A549 (cell line): ENCODE data around the gene GLCE. TPM values are rescaled to one million over a fixed set of nuclear protein-coding genes. Genes with fewer than 3 reads are reported as not detected.
A peak's percentile ranks its signal among the peaks of the same experiment; 100 is the strongest.
"Not testable (repeated sequence)": the region's sequence is repeated elsewhere in the genome, so short reads cannot be mapped to it uniquely, and the experiment has no call there.

ENCODE experiments used
- ATAC-seq, 2 experiments: fragments of 200-7000 bp in 1 of 2; fragments of >200 bp in 1 of 2; cut with Nextera tagmentation in 1 of 2; cut with Tn5 transposase in 1 of 2; 3 replicates each; pipeline versions ENCODE4 v1.8.0 to v1.9.1; 2018 to 2020; ENCODE audit warnings: mild to moderate bottlenecking in 1 of 2, moderate library complexity in 1 of 2
- CTCF ChIA-PET: fragments of 300-600 bp; sonication (Branson Sonifier 250); formaldehyde crosslinking; extraction: SDS; loops from one replicate; lab custom pipeline; 2021; ENCODE audit warnings: antibody characterized with exemption, inconsistent platforms; lab: Yijun Ruan, JAX
- POLR2A ChIA-PET: fragments of 350-600 bp; formaldehyde crosslinking; extraction: SDS; loops from one replicate; lab custom pipeline; 2021; ENCODE audit warnings: antibody characterized with exemption, inconsistent platforms; lab: Yijun Ruan, JAX
- DNase-seq, 2 experiments: peaks; one replicate each; pipeline versions ENCODE4 v3.0.0 to v3.0.0-alpha.2; 2011 to 2016; ENCODE audit warnings: low read depth in 1 of 2, low spot score in 1 of 2
- FAIRE-seq: peaks from 2 replicates; lab custom pipeline; 2011; peaks lifted over from hg19 to GRCh38; lab: Jason Lieb, UNC
- H3K27ac ChIP-seq, 2 experiments: fragments of >200 bp; sonication (Bioruptor Twin); formaldehyde crosslinking; 3 replicates each; pipeline ENCODE4 v1.5.1; 2016 to 2017
- H3K4me1 ChIP-seq: fragments of >200 bp; sonication (Bioruptor Twin); formaldehyde crosslinking; 3 replicates; pipeline ENCODE4 v1.6.1; 2016
- H3K4me2 ChIP-seq: fragments of >200 bp; sonication (Bioruptor Twin); formaldehyde crosslinking; 3 replicates; pipeline ENCODE4 v1.6.1; 2016
- H3K4me3 ChIP-seq: fragments of >200 bp; sonication (Bioruptor Twin); formaldehyde crosslinking; 3 replicates; pipeline ENCODE4 v1.5.1; 2016
- H3K9me3 ChIP-seq: fragments of >200 bp; sonication (Bioruptor Twin); formaldehyde crosslinking; 3 replicates; pipeline ENCODE4 v1.6.1; 2016
- BHLHE40 ChIP-seq: IDR thresholded peaks from 2 replicates; pipeline ENCODE4 v1.6.1; 2012; ENCODE audit warnings: low read depth, low read length, inconsistent platforms
- JUN ChIP-seq, 2 experiments: fragments of >200 bp; sonication (Bioruptor Twin); formaldehyde crosslinking; IDR thresholded peaks; 2 replicates in 1 of 2; 3 replicates in 1 of 2; pipeline ENCODE4 v1.6.1; 2016 to 2017
- KDM5A ChIP-seq: fragments of 200-600 bp; sonication (generic); IDR thresholded peaks from 2 replicates; pipeline ENCODE4 v1.6.1; 2016; ENCODE audit warnings: antibody characterized with exemption, mild to moderate bottlenecking
- MYC ChIP-seq: IDR thresholded peaks from 2 replicates; pipeline ENCODE4 v1.6.1; 2012; ENCODE audit warnings: mild to moderate bottlenecking, inconsistent platforms, low read length, improper control_type of control experiment, borderline replicate concordance
- NPAS2 ChIP-seq: fragments of 250-450 bp; sonication (Bioruptor Pico); IDR thresholded peaks from 2 replicates; pipeline ENCODE4 v1.8.0; 2022; ENCODE audit warnings: mild to moderate bottlenecking, moderate library complexity, borderline replicate concordance
- RAD21 ChIP-seq, 2 experiments: fragments of >200 bp in 1 of 2; sonication (Bioruptor Twin) in 1 of 2; formaldehyde crosslinking in 1 of 2; IDR thresholded peaks in 1 of 2; conservative IDR thresholded peaks in 1 of 2; 2 replicates in 1 of 2; 3 replicates in 1 of 2; pipeline ENCODE4 v1.6.1; 2012 to 2018; ENCODE audit warnings: inconsistent platforms in 1 of 2
- RFX5 ChIP-seq: fragments of 450-650 bp; IDR thresholded peaks from 2 replicates; pipeline ENCODE4 v1.7.1; 2014; ENCODE audit warnings: antibody characterized with exemption, mild to moderate bottlenecking, moderate library complexity
- TFCP2L1 ChIP-seq: fragments of 250-450 bp; sonication (Bioruptor Pico); IDR thresholded peaks from 2 replicates; pipeline ENCODE4 v1.5.0; 2021; ENCODE audit warnings: mild to moderate bottlenecking
- ZFP36 ChIP-seq: fragments of 450-650 bp; IDR thresholded peaks from 2 replicates; pipeline ENCODE4 v1.6.1; 2014; ENCODE audit warnings: borderline replicate concordance; ENCODE audit not compliant: partially characterized antibody
- WGBS: methylation state at CpG from one replicate; pipeline ENCODE4 v1.1.6; 2017; ENCODE audit errors: missing lambda C conversion rate; 5-methylcytosine and 5-hydroxymethylcytosine counted together
- polyA plus RNA-seq, 4 experiments: library from polyadenylated mRNA; depleted of rRNA in 3 of 4; stranded (reverse); fragments of >200 nt; fragmentation: RNase III in 1 of 4; extraction: RNeasy Plus Mini Kit Qiagen cat#74134 plus additional on column Dnase treatment in 1 of 4; gene quantifications; 2 replicates in 3 of 4; 3 replicates in 1 of 4; pipeline ENCODE4 v1.2.3, GENCODE V29; 2011 to 2017
- TF ChIP-seq, protein P1 (sequence below): fragments of 200-600 bp; sonication (generic); IDR thresholded peaks from 2 replicates; pipeline ENCODE4 v1.6.1; 2016; ENCODE audit warnings: antibody characterized with exemption, mild to moderate bottlenecking, moderate library complexity
- TF ChIP-seq, protein P2 (sequence below): IDR thresholded peaks from 2 replicates; pipeline ENCODE4 v1.6.1; 2012; ENCODE audit warnings: low read depth, borderline replicate concordance
- TF ChIP-seq, protein P3 (sequence below): fragments of >200 bp; sonication (Bioruptor Twin); formaldehyde crosslinking; IDR thresholded peaks from 3 replicates; pipeline ENCODE4 v1.5.1; 2016

The GLCE gene
- polyA plus RNA-seq, 2 of the 4 experiments (the other 2 are of a cell fraction), result 19.6 to 41.8 TPM

DNA sequence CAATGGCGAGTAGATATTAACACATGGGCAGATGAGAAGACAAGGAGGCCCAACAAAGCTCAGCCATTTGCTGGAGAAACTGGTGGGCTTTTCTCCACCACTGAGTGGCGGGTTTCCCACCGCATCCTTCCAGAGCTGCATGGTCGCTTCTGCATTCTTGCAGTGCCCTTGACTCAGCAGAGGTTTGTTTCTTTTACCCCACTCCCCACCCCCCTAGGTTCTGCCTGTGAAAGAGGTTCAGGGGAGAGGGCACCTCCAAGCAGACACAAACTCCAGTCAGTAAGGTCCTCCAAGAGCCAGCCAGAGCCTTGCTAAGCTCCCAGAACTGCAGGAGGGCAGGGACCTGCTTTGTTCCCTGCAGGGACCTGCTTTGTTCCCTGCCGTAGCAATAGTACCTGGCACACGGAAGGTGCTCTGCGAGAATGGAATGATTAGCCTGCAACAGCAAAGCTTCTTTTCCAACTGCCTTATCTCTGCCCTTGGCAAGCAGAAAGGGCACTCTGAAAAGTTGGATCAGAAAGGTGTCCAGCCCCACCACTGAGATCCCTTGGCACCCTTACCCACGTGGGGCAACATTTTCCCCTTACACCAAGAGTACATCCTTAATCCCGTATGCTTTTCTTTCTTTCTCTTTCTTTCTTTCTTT is 139.6 kb downstream of the GLCE start:
- TF ChIP-seq KDM5A, result no peak
- TF ChIP-seq, protein P1, sequence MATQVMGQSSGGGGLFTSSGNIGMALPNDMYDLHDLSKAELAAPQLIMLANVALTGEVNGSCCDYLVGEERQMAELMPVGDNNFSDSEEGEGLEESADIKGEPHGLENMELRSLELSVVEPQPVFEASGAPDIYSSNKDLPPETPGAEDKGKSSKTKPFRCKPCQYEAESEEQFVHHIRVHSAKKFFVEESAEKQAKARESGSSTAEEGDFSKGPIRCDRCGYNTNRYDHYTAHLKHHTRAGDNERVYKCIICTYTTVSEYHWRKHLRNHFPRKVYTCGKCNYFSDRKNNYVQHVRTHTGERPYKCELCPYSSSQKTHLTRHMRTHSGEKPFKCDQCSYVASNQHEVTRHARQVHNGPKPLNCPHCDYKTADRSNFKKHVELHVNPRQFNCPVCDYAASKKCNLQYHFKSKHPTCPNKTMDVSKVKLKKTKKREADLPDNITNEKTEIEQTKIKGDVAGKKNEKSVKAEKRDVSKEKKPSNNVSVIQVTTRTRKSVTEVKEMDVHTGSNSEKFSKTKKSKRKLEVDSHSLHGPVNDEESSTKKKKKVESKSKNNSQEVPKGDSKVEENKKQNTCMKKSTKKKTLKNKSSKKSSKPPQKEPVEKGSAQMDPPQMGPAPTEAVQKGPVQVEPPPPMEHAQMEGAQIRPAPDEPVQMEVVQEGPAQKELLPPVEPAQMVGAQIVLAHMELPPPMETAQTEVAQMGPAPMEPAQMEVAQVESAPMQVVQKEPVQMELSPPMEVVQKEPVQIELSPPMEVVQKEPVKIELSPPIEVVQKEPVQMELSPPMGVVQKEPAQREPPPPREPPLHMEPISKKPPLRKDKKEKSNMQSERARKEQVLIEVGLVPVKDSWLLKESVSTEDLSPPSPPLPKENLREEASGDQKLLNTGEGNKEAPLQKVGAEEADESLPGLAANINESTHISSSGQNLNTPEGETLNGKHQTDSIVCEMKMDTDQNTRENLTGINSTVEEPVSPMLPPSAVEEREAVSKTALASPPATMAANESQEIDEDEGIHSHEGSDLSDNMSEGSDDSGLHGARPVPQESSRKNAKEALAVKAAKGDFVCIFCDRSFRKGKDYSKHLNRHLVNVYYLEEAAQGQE, result no peak
- no peak for TF ChIP-seq NPAS2 (CRISPR knock-in tag)
- TF ChIP-seq, protein P2, sequence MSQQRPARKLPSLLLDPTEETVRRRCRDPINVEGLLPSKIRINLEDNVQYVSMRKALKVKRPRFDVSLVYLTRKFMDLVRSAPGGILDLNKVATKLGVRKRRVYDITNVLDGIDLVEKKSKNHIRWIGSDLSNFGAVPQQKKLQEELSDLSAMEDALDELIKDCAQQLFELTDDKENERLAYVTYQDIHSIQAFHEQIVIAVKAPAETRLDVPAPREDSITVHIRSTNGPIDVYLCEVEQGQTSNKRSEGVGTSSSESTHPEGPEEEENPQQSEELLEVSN, result 0 out of 2 replicates have a peak, but pooled peaks have one; percentile 13
- TF ChIP-seq RAD21 (conservative IDR thresholded peaks at IDR 0.05 in 1 of 2, IDR thresholded peaks at IDR 0.05 in 1 of 2), result peak in 1 of 2 experiments; percentile 29; a peak in 1 of 5 replicates
- no peak for TF ChIP-seq BHLHE40
- TF ChIP-seq, protein P3, sequence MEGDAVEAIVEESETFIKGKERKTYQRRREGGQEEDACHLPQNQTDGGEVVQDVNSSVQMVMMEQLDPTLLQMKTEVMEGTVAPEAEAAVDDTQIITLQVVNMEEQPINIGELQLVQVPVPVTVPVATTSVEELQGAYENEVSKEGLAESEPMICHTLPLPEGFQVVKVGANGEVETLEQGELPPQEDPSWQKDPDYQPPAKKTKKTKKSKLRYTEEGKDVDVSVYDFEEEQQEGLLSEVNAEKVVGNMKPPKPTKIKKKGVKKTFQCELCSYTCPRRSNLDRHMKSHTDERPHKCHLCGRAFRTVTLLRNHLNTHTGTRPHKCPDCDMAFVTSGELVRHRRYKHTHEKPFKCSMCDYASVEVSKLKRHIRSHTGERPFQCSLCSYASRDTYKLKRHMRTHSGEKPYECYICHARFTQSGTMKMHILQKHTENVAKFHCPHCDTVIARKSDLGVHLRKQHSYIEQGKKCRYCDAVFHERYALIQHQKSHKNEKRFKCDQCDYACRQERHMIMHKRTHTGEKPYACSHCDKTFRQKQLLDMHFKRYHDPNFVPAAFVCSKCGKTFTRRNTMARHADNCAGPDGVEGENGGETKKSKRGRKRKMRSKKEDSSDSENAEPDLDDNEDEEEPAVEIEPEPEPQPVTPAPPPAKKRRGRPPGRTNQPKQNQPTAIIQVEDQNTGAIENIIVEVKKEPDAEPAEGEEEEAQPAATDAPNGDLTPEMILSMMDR, result peak; percentile 27; the same call in 1 of the 3 replicates
- no peak for TF ChIP-seq TFCP2L1 (CRISPR knock-in tag)
- no peak for TF ChIP-seq ZFP36
- 0 out of 5 replicates have a peak, but pooled peaks of 1 of the 2 experiments have one; percentile 23 for TF ChIP-seq JUN (IDR thresholded peaks at IDR 0.05)
- TF ChIP-seq RFX5, result no peak
- no peak for TF ChIP-seq MYC
- TF ChIP-seq, all 56 proteins: peak for 4
- peak; percentile 38 to 49; a peak in 4 of 6 replicates for ATAC-seq
- Histone ChIP-seq H3K9me3 (no peaks in the 10 kb centered on the region), H3K27ac (peak overlapping the region; percentile 94 to 96), H3K4me2 (peak overlapping the region; percentile 86), H3K4me3 (peak overlapping the region; percentile 95), H3K4me1 (peaks cover 50% of the 10 kb centered on the region)
- FAIRE-seq, result peak; percentile 18
- POLR2A ChIA-PET, result interaction anchor here (0.7 to 1.6 kb wide), 4 partner anchors 9 to 158 kb away, joined by 3 to 8 read pairs (median 4); partner anchors contain the start of genes GLCE and RPLP1
- peak; percentile 46 to 65 for DNase-seq
- CTCF ChIA-PET, result interaction anchor here (0.8 to 1.8 kb wide), 9 partner anchors 10 to 111 kb away, joined by 3 to 17 read pairs (median 5); no protein-coding TSS in a partner anchor
- WGBS, result 6% methylated on average over 9 of the region's 9 CpGs

DNA sequence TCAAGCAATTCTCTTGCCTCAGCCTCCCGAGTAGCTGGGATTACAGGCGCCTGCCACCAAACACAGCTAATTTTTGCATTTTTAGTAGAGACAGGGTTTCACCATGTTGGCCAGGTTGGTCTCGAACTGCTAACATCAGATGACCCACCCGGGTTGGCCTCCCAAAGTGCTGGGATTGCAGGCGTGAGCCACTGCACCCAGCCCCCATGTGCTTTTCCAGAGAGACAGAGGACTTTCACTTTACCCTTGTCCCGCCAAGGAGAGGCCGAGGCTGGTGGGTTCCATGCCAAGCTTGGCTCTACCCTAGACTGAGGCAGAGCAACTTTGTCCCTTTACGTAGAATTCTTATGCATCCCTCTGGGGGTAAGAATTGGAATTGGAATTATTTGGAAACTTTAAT is 140.7 kb downstream of the GLCE start:
- H3K4me2 ChIP-seq, result peak overlapping the region; percentile 85
- H3K9me3 ChIP-seq, FAIRE-seq, ATAC-seq, POLR2A ChIA-PET: not testable (repeated sequence)
- peaks cover 56% of the 10 kb centered on the region for H3K4me1 ChIP-seq
- H3K4me3 ChIP-seq, result 0 out of 3 replicates have a peak overlapping the region, but pooled peaks have one; percentile 3
- peak in 1 of 2 experiments; percentile 37 for DNase-seq
- peak overlapping the region; percentile 96 to 97 for H3K27ac ChIP-seq
- WGBS, result 72% methylated on average over 8 of the region's 8 CpGs
- CTCF ChIA-PET, result interaction anchor here (0.8 to 2.5 kb wide), 5 partner anchors 13 to 242 kb away, joined by 3 to 6 read pairs (median 5); no protein-coding TSS in a partner anchor

DNA sequence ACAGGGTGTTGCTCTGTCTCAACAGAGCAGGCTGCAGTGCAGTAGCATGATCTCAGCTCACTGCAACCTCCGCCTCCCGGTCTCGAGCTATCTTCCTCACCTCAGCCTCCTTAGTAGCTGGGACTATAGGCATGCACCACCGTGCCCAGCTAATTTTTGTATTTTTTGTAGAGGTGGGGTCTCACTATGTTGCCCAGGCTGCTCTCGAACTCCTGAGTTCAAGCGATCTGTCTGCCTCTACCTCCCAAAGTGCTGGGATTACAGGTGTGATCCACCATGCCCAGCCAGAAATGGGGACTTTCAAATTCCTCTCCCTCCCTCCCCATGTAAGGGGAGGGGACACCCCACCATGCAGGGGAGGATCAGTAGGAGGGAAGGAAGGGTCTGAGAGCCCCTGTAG is 141.7 kb downstream of the GLCE start:
- ChIA-PET POLR2A (interaction anchor here (2.0 kb wide), 1 partner anchor 141 kb away, joined by 10 read pairs; the partner anchor contains the start of gene GLCE), CTCF (interaction anchor here (0.8 to 2.5 kb wide), 6 partner anchors 9 to 243 kb away, joined by 3 to 17 read pairs (median 4); no protein-coding TSS in a partner anchor)
- peak; percentile 13 for FAIRE-seq
- not testable (repeated sequence) for H3K9me3 ChIP-seq, ATAC-seq, DNase-seq, H3K4me3 ChIP-seq
- peak overlapping the region; percentile 96 to 97 for H3K27ac ChIP-seq
- peak overlapping the region; percentile 85 for H3K4me2 ChIP-seq
- peaks cover 66% of the 10 kb centered on the region for H3K4me1 ChIP-seq
- 90% methylated on average over 6 of the region's 6 CpGs for WGBS
